CD14-positive monocyte (primary cell): ENCODE results near the gene LETM1. TPM values are rescaled to one million over a fixed set of nuclear protein-coding genes. Genes with fewer than 3 reads are reported as not detected.

Source experiments
- DNase-seq, 3 donors: peaks; one replicate each; pipeline ENCODE4 v3.0.0-alpha.2; 2011 to 2022
- H2AFZ ChIP-seq: 2 replicates; pipeline ENCODE4 v1.6.0; 2012; ENCODE audit warnings: mild to moderate bottlenecking, low read depth, low read length, inconsistent platforms; ENCODE audit not compliant: insufficient read depth, poor library complexity, severe bottlenecking
- H3K27ac ChIP-seq, 2 donors: 1 replicate in 1 of 2; 2 replicates in 1 of 2; pipeline ENCODE4 v1.5.1; 2012 to 2013; ENCODE audit warnings: low read length in 2 of 2, control low read depth in 1 of 2, inconsistent platforms in 1 of 2, low read depth in 1 of 2, mild to moderate bottlenecking in 1 of 2
- H3K27me3 ChIP-seq, 2 donors: one replicate each; pipeline versions ENCODE4 v1.6.0 to v1.6.1; 2011 to 2013; ENCODE audit warnings: low read length in 2 of 2; ENCODE audit not compliant: control insufficient read depth in 2 of 2, insufficient read depth in 2 of 2
- H3K36me3 ChIP-seq, 2 donors: replicated peaks in 1 of 2; 1 replicate in 1 of 2; 2 replicates in 1 of 2; pipeline versions ENCODE4 v1.5.1 to v1.6.1; 2012 to 2013; ENCODE audit warnings: low read length in 2 of 2, control low read depth in 1 of 2, inconsistent platforms in 1 of 2, mild to moderate bottlenecking in 1 of 2; ENCODE audit not compliant: insufficient read depth in 2 of 2, control insufficient read depth in 1 of 2
- H3K4me1 ChIP-seq, 2 donors: 1 replicate in 1 of 2; 2 replicates in 1 of 2; pipeline versions ENCODE4 v1.5.1 to v1.6.1; 2012 to 2013; ENCODE audit warnings: low read length in 2 of 2, control low read depth in 1 of 2, inconsistent platforms in 1 of 2, mild to moderate bottlenecking in 1 of 2, moderate library complexity in 1 of 2; ENCODE audit not compliant: insufficient read depth in 2 of 2, control insufficient read depth in 1 of 2
- H3K4me2 ChIP-seq: replicated peaks from 2 replicates; pipeline ENCODE3; 2012; ENCODE audit warnings: low read length, moderate library complexity, mild to moderate bottlenecking; ENCODE audit not compliant: poor library complexity, severe bottlenecking; ENCODE audit errors: extremely low read depth
- H3K4me3 ChIP-seq, 3 experiments: fragments of 200-600 bp in 1 of 3; sonication (generic) in 1 of 3; replicated peaks in 1 of 3; 1 replicate in 2 of 3; 2 replicates in 1 of 3; pipeline ENCODE4 v1.5.1; 2011 to 2013; ENCODE audit warnings: low read length in 3 of 3, mild to moderate bottlenecking in 3 of 3, control low read depth in 2 of 3, low read depth in 2 of 3, inconsistent platforms in 1 of 3, moderate library complexity in 1 of 3
- H3K79me2 ChIP-seq: 2 replicates; pipeline ENCODE4 v1.6.0; 2012; ENCODE audit warnings: mild to moderate bottlenecking, control low read depth, inconsistent platforms, low read length, moderate library complexity; ENCODE audit not compliant: insufficient read depth
- H3K9ac ChIP-seq: 2 replicates; pipeline ENCODE4 v1.6.0; 2017; ENCODE audit warnings: low read length, mild to moderate bottlenecking; ENCODE audit not compliant: insufficient read depth, poor library complexity, severe bottlenecking
- H3K9me3 ChIP-seq, 2 donors: replicated peaks in 1 of 2; 1 replicate in 1 of 2; 2 replicates in 1 of 2; pipeline versions ENCODE4 v1.5.1 to v1.6.1; 2012 to 2013; ENCODE audit warnings: low read length in 2 of 2, control low read depth in 1 of 2; ENCODE audit not compliant: control insufficient read depth in 1 of 2, insufficient read depth in 1 of 2
- H4K20me1 ChIP-seq: 2 replicates; pipeline ENCODE4 v1.6.0; 2012; ENCODE audit warnings: mild to moderate bottlenecking, low read length, control low read depth, moderate library complexity; ENCODE audit not compliant: insufficient read depth
- H3K27ac Mint-ChIP-seq, 7 donors: one replicate each; pipeline ENCODE4 v1.8.0; 2020; ENCODE audit warnings: mild to moderate bottlenecking in 7 of 7, mixed read lengths in 7 of 7, moderate library complexity in 6 of 7, inconsistent platforms in 2 of 7
- H3K27me3 Mint-ChIP-seq, 3 donors: one replicate each; pipeline ENCODE4 v1.8.0; 2021 to 2022; ENCODE audit warnings: low read depth in 3 of 3, mild to moderate bottlenecking in 3 of 3, mixed read lengths in 3 of 3, moderate library complexity in 3 of 3, inconsistent platforms in 1 of 3
- H3K36me3 Mint-ChIP-seq, 2 donors: one replicate each; pipeline ENCODE4 v1.8.0; 2020; ENCODE audit warnings: mixed read lengths in 2 of 2, inconsistent platforms in 1 of 2, mild to moderate bottlenecking in 1 of 2
- H3K4me1 Mint-ChIP-seq: one replicate; pipeline ENCODE4 v1.8.0; 2020; ENCODE audit warnings: mild to moderate bottlenecking, mixed read lengths
- H3K4me3 Mint-ChIP-seq, 2 donors: one replicate each; pipeline ENCODE4 v1.8.0; 2020; ENCODE audit warnings: mild to moderate bottlenecking in 2 of 2, mixed read lengths in 2 of 2, moderate library complexity in 1 of 2
- H3K9me3 Mint-ChIP-seq, 7 donors: one replicate each; pipeline ENCODE4 v1.8.0; 2020 to 2022; ENCODE audit warnings: mixed read lengths in 7 of 7, mild to moderate bottlenecking in 6 of 7, moderate library complexity in 6 of 7, inconsistent platforms in 2 of 7
- CTCF ChIP-seq: fragments of 200-600 bp; IDR thresholded peaks from one replicate; pipeline ENCODE4 v1.8.0; 2022; ENCODE audit warnings: antibody characterized with exemption, mild to moderate bottlenecking
- WGBS: methylation state at CpG from one replicate; pipeline ENCODE4 v1.1.5; 2013; ENCODE audit warnings: missing lambda C conversion rate; ENCODE audit not compliant: insufficient coverage; 5-methylcytosine and 5-hydroxymethylcytosine counted together
- intact Hi-C, 2 donors: fragments of 100-400 bp; cut with micrococcal nuclease; formaldehyde crosslinking; loops; one replicate each; pipeline versions ENCODE4 v1.15.0 to v1.15.1; 2023
- polyA plus RNA-seq, 3 donors: library from polyadenylated mRNA; depleted of rRNA in 1 of 3; unstranded in 2 of 3; stranded (reverse) in 1 of 3; fragments of 300-500 nt in 2 of 3; fragments of >200 nt in 1 of 3; fragmentation: Illumina TruSeq in 2 of 3; gene quantifications; 1 replicate in 2 of 3; 2 replicates in 1 of 3; pipeline ENCODE4 v1.2.3, GENCODE V29; 2012 to 2021

Gene LETM1
- polyA plus RNA-seq, 3 donors, result 6.2 to 18.6 (median 9.0) TPM

GRCh38 chr4:1843852-1844251 is 12.1 kb downstream of the LETM1 start:
- WGBS, result 93% methylated on average over 7 of the region's 10 CpGs
- Histone ChIP-seq H2AFZ (no peak overlapping the region), H3K36me3 (peaks cover 59 to 85% of the 10 kb centered on the region in 2 donors), H3K4me1 (no peaks in the 10 kb centered on the region), H3K9me3 (no peaks in the 10 kb centered on the region), H3K79me2 (peaks cover 12% of the 10 kb centered on the region), H3K27me3 (no peaks in the 10 kb centered on the region), H3K4me3 (no peak overlapping the region), H4K20me1 (peaks cover 5% of the 10 kb centered on the region), H3K27ac (peak overlapping the region in 1 of 2 donors; percentile 26), H3K9ac (no peak overlapping the region), H3K4me2 (no peak overlapping the region)
- intact Hi-C loops, result no loop called here
- no peak overlapping the region for H3K4me3 Mint-ChIP-seq
- no peaks in the 10 kb centered on the region for H3K4me1 Mint-ChIP-seq
- peaks cover 0 to 2% (median 0%) of the 10 kb centered on the region in 7 donors for H3K9me3 Mint-ChIP-seq
- peak overlapping the region in 1 of 7 donors; percentile 11 for H3K27ac Mint-ChIP-seq
- H3K27me3 Mint-ChIP-seq, result peaks cover 0 to 2% (median 0%) of the 10 kb centered on the region in 3 donors
- TF ChIP-seq CTCF, result no peak
- DNase-seq, result no peak
- peaks cover 72 to 89% of the 10 kb centered on the region in 2 donors for H3K36me3 Mint-ChIP-seq

GRCh38 chr4:1842993-1843448 is 12.9 kb downstream of the LETM1 start:
- peaks cover 8% of the 10 kb centered on the region for H3K79me2 ChIP-seq
- DNase-seq, result no peak
- no peaks in the 10 kb centered on the region for H3K4me1 ChIP-seq
- 96% methylated on average over 17 of the region's 17 CpGs for WGBS
- no peak overlapping the region for H3K4me3 ChIP-seq
- no peaks in the 10 kb centered on the region for H3K9me3 ChIP-seq
- no peak overlapping the region for H3K4me2 ChIP-seq
- H3K9ac ChIP-seq, result no peak overlapping the region
- H3K27me3 Mint-ChIP-seq, result peaks cover 0 to 2% (median 0%) of the 10 kb centered on the region in 3 donors
- intact Hi-C loops, result no loop called here
- peaks cover 75 to 92% of the 10 kb centered on the region in 2 donors for H3K36me3 Mint-ChIP-seq
- H3K9me3 Mint-ChIP-seq, result peaks cover 0 to 2% (median 0%) of the 10 kb centered on the region in 7 donors
- H3K4me1 Mint-ChIP-seq, result no peaks in the 10 kb centered on the region
- no peak overlapping the region for H3K27ac Mint-ChIP-seq
- H3K4me3 Mint-ChIP-seq, result no peak overlapping the region
- peaks cover 65 to 90% of the 10 kb centered on the region in 2 donors for H3K36me3 ChIP-seq
- H3K27me3 ChIP-seq, result no peaks in the 10 kb centered on the region
- peaks cover 5% of the 10 kb centered on the region for H4K20me1 ChIP-seq
- H3K27ac ChIP-seq, result no peak overlapping the region
- no peak overlapping the region for H2AFZ ChIP-seq
- TF ChIP-seq CTCF, result no peak
